Psoas muscle (tissue), 8 donors: ENCODE measurements around the gene FAM131B. TPM values are rescaled to one million over a fixed set of nuclear protein-coding genes. Genes with fewer than 3 reads are reported as not detected.
A peak's percentile ranks its signal among the peaks of the same experiment; 100 is the strongest.

Experiments
- ATAC-seq, 4 donors: fragments of 200-7000 bp; cut with Tn5 transposase; one replicate each; pipeline ENCODE4 v1.9.1; 2020; ENCODE audit warnings: moderate library complexity in 3 of 4, mild to moderate bottlenecking in 2 of 4
- DNase-seq, 2 donors: peaks; one replicate each; pipeline ENCODE4 v3.0.0-alpha.2; 2020
- H3K27ac ChIP-seq: fragments of 200-600 bp; one replicate; pipeline ENCODE4 v1.8.0; 2022
- H3K27me3 ChIP-seq, 3 donors: fragments of 200-600 bp in 1 of 3; one replicate each; pipeline versions ENCODE4 v1.6.1 to v1.8.0; 2013 to 2022; ENCODE audit warnings: low read length in 2 of 3, mild to moderate bottlenecking in 2 of 3, moderate library complexity in 1 of 3; ENCODE audit not compliant: insufficient read depth in 3 of 3
- H3K36me3 ChIP-seq, 2 donors: fragments of 200-600 bp in 1 of 2; one replicate each; pipeline versions ENCODE4 v1.6.1 to v1.8.0; 2013 to 2022; ENCODE audit warnings: low read depth in 1 of 2, mild to moderate bottlenecking in 1 of 2, moderate library complexity in 1 of 2; ENCODE audit not compliant: insufficient read depth in 1 of 2
- H3K4me1 ChIP-seq: fragments of 200-600 bp; one replicate; pipeline ENCODE4 v1.8.0; 2022
- H3K4me3 ChIP-seq: fragments of 200-600 bp; one replicate; pipeline ENCODE4 v1.8.0; 2022; ENCODE audit warnings: mild to moderate bottlenecking
- H3K9me3 ChIP-seq: fragments of 200-600 bp; one replicate; pipeline ENCODE4 v1.8.0; 2022
- whole genome bisulfite sequencing, 3 donors: extraction: QIAGEN DNeasy Blood & Tissue Kit; methylation state at CpG; one replicate each; pipeline versions ENCODE4 v1.1.6 to v1.1.7; 2013; 5-methylcytosine and 5-hydroxymethylcytosine counted together
- intact Hi-C, 2 donors: fragments of 100-400 bp; cut with DNase I; formaldehyde crosslinking; loops; one replicate each; pipeline versions ENCODE4 v1.11.0 to v1.14.2; 2022
- polyA plus RNA-seq, 3 donors: library from polyadenylated mRNA; stranded (reverse); fragments of 200-250 nt; gene quantifications; one replicate each; pipeline ENCODE4 v1.2.3, GENCODE V29; 2013
- total RNA-seq, 4 donors: library from RNA; stranded (reverse); fragmentation: NEBNext Ultra II Directional in 2 of 4; extraction: Animal tissue kit (Norgen Biotek cat#: 25700) in 2 of 4; gene quantifications; one replicate each; pipeline versions ENCODE4 v1.2.1 to v1.2.4, GENCODE V29; 2021 to 2023
- TF ChIP-seq, protein P1 (sequence below): fragments of 200-600 bp; IDR thresholded peaks from one replicate; pipeline ENCODE4 v1.8.0; 2022; ENCODE audit warnings: antibody characterized with exemption
- donor health status: healthy with polysubstance abuse.
- donor health status: DM: no; HTN: no; CAD: no; lungs with moderate emphysema.
- donor health status: Bipolar disorder and iron deficiency.
- donor health status: healthy.
- donor health status: DM: yes; HTN: yes; CAD: no.
- donor health status: DM: no; HTN: no; CAD: no.
- donor health status: DM: no; HTN: no; CAD: no.
- donor health status: DM: yes; HTN: yes; CAD: no.

The FAM131B gene
- total and polyA plus RNA-seq, 7 donors, result 0.13 to 1.0 (median 0.27) TPM

DNA sequence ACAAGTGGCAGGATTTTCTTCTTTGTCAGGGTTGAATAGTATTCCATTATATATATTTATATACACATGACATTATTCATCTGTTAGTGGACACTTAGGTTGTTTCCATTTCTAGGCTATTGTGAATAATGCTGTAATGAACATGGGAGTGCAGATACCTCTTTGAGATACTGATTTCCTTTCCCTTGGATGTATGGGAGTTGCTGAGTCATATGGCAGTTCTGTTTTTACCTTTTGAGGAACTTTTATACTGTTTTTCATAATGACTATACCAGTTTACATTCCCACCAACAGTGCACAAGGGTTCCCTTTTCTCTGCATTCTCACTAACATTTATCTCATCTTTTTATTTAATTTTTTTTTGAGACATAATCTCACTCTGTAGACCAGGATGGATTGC, 48.4 kb downstream of the FAM131B start:
- no peaks in the 10 kb centered on the region for H3K9me3 ChIP-seq
- intact Hi-C loops, result no loop called here
- ATAC-seq (no peak), DNase-seq (no peak)
- H3K36me3 ChIP-seq, result peaks cover 0 to 5% of the 10 kb centered on the region in 2 donors
- H3K4me3 ChIP-seq, result no peak overlapping the region
- H3K27ac ChIP-seq, result no peak overlapping the region
- TF ChIP-seq, protein P1, sequence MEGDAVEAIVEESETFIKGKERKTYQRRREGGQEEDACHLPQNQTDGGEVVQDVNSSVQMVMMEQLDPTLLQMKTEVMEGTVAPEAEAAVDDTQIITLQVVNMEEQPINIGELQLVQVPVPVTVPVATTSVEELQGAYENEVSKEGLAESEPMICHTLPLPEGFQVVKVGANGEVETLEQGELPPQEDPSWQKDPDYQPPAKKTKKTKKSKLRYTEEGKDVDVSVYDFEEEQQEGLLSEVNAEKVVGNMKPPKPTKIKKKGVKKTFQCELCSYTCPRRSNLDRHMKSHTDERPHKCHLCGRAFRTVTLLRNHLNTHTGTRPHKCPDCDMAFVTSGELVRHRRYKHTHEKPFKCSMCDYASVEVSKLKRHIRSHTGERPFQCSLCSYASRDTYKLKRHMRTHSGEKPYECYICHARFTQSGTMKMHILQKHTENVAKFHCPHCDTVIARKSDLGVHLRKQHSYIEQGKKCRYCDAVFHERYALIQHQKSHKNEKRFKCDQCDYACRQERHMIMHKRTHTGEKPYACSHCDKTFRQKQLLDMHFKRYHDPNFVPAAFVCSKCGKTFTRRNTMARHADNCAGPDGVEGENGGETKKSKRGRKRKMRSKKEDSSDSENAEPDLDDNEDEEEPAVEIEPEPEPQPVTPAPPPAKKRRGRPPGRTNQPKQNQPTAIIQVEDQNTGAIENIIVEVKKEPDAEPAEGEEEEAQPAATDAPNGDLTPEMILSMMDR, result no peak
- peaks cover 23% of the 10 kb centered on the region for H3K4me1 ChIP-seq
- no peaks in the 10 kb centered on the region for H3K27me3 ChIP-seq

- H3K27ac ChIP-seq, result peak overlapping the region; percentile 43
- DNase-seq, result no peak
- intact Hi-C loops, result loop anchor here (5.0 kb wide), 2 partner anchors 66 to 104 kb away; no protein-coding TSS in a partner anchor
- no peak for ATAC-seq
- TF ChIP-seq, protein P1, result no peak
- peaks cover 8 to 49% of the 10 kb centered on the region in 2 donors for H3K36me3 ChIP-seq
- peaks cover 8% of the 10 kb centered on the region for H3K4me1 ChIP-seq
- no peaks in the 10 kb centered on the region for H3K27me3 ChIP-seq
- no peak overlapping the region for H3K4me3 ChIP-seq
- H3K9me3 ChIP-seq, result no peaks in the 10 kb centered on the region
- 67 to 79% (median 76%) methylated on average over 2 of the region's 2 CpGs for WGBS, 3 donors
Measured at GRCh38 chr7:143308632-143309031, 53.9 kb downstream of the FAM131B start.

DNA sequence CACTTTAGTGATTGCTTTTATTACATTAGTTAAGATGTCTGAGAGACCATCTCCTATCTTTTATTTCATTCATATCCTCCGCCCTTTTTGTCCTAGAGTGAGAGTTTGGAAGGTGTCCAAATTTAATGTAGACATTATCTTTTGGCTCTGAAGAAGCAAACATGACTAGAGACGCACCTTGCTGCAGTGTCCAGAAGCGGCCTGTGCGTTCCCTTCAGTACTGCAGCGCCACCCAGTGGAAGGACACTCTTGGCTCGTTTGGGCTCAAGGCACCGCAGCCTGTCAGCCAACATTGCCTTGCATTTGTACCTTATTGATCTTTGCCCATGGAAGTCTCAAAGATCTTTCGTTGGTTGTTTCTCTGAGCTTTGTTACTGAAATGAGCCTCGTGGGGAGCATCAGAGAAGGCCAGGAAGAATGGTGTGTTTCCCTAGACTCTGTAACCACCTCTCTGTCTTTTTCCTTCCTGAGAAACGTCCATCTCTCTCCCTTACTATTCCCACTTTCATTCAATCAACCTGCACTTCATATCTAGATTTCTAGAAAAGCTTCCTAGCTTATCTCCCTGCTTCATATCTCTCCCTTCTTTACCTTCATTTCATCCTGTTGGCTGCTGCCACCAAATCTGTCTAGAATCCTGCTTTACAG, 57.0 kb downstream of the FAM131B start:
- Histone ChIP-seq H3K27me3 (no peaks in the 10 kb centered on the region), H3K9me3 (no peaks in the 10 kb centered on the region), H3K27ac (no peak overlapping the region), H3K4me3 (no peak overlapping the region), H3K4me1 (peaks cover 8% of the 10 kb centered on the region), H3K36me3 (peaks cover 12 to 80% of the 10 kb centered on the region in 2 donors)
- DNase-seq (peak; percentile 68 to 75), ATAC-seq (peak; percentile 67 to 88 (median 77))
- intact Hi-C loops, result loop anchor here (2.0 to 5.0 kb wide), 3 partner anchors 63 to 107 kb away; no protein-coding TSS in a partner anchor
- TF ChIP-seq, protein P1, result peak; percentile 72
- WGBS, 3 donors, result 58 to 75% (median 60%) methylated on average over 10 of the region's 10 CpGs

DNA sequence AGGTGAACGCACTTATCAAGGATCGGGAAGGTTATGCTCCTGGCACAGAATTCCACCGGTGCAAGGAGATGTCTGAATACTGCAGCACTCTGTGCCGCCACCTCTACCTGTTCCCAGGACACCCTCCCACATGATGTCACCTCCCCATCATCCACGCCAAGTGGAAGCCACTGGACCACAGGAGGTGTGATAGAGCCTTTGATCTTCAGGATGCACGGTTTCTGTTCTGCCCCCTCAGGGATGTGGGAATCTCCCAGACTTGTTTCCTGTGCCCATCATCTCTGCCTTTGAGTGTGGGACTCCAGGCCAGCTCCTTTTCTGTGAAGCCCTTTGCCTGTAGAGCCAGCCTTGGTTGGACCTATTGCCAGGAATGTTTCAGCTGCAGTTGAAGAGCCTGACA, 57.6 kb downstream of the FAM131B start:
- ATAC-seq (no peak), DNase-seq (no peak)
- H3K9me3 ChIP-seq, result no peaks in the 10 kb centered on the region
- intact Hi-C loops, result loop anchor here (2.0 to 5.0 kb wide), 3 partner anchors 62 to 107 kb away; no protein-coding TSS in a partner anchor
- H3K36me3 ChIP-seq, result peaks cover 12 to 86% of the 10 kb centered on the region in 2 donors
- no peak overlapping the region for H3K27ac ChIP-seq
- peaks cover 8% of the 10 kb centered on the region for H3K4me1 ChIP-seq
- no peak overlapping the region for H3K4me3 ChIP-seq
- TF ChIP-seq, protein P1, result no peak
- no peaks in the 10 kb centered on the region for H3K27me3 ChIP-seq
- 89 to 94% (median 91%) methylated on average over 6 of the region's 6 CpGs for WGBS, 3 donors
